HG03060 (cell line): ENCODE results near the gene SLC49A3.
"Not testable (repeated sequence)": the region's sequence is repeated elsewhere in the genome, so short reads cannot be mapped to it uniquely, and the experiment has no call there.

ENCODE experiments used
- ATAC-seq: cut with Tn5 transposase; IDR thresholded peaks from one replicate; pipeline ENCODE4 v1.9.1; 2021; ENCODE audit warnings: low read depth, moderate number of reproducible peaks; ENCODE audit not compliant: unreplicated experiment

SLC49A3 gene

DNA sequence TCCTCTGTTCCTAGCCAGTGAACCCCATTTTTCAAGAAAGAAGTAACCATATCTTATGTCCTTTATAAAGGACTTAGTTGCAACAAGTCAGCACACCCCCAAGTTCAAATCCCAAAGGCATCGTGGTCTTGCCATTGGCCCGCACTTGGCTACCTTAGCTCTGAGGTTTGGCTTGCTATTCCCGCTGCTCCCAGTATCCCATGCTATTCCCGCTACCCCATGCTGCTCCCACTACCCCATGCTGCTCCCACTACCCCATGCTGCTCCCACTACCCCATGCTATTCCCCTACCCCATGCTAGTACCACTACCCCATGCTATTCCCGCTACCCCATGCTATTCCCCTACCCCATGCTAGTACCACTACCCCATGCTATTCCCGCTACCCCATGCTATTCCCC lies 20.7 kb downstream of the SLC49A3 start:
- ATAC-seq: not testable (repeated sequence)

- no peak for ATAC-seq
These were observed 21.4 kb downstream of the SLC49A3 start for GRCh38 chr4:667545-667925.

DNA sequence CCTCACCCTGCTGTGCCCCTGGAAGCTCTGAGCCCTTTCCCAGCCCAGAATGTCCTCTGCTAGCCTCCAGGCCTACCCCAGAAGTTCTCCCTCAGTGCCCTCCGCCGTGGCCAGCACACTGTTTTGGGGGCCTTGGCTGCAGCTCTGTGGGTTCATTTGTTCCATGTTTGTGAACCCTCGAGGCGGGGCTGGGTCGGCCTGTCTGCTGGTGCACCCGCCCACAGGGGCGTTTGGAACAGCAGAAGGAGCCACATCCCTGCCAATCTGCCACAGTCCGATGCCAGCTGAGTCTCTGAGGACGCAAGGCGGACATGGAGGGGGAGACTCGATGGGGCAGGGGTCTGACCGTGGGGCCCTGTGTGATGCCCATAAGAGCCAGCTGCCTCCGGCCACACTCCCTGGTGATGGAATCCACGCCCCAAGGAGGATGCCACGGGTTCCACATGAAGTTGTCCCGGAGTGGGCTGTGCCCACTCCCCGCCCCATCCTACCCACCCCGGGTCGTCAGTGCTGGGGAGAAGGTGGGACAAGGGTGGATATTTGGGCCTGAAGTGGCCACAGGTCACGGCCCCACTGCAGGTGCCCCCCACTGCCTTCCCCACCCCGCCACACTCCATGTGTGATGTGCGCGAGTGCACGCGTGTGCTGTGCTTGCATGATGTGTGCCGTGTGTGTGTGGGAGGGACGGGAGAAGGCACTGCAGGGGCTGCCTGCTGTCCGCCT lies 22.0 kb downstream of the SLC49A3 start:
- ATAC-seq: no peak

GRCh38 chr4:666436-666810 lies 22.5 kb downstream of the SLC49A3 start:
- no peak for ATAC-seq

- no peak for ATAC-seq
These were observed 23.1 kb downstream of the SLC49A3 start for GRCh38 chr4:665751-666435.

GRCh38 chr4:665381-665750 lies 23.6 kb downstream of the SLC49A3 start:
- no peak for ATAC-seq

GRCh38 chr4:664713-665231 lies 24.2 kb downstream of the SLC49A3 start:
- ATAC-seq: no peak

- no peak for ATAC-seq
These were observed 25.2 kb downstream of the SLC49A3 start for GRCh38 chr4:663438-664428.

GRCh38 chr4:663046-663437 lies 25.9 kb downstream of the SLC49A3 start:
- no peak for ATAC-seq

GRCh38 chr4:661881-662761 lies 26.8 kb downstream of the SLC49A3 start:
- ATAC-seq: no peak

- no peak for ATAC-seq
These were observed 27.7 kb downstream of the SLC49A3 start for GRCh38 chr4:661231-661630.

- no peak for ATAC-seq
These were observed 28.6 kb downstream of the SLC49A3 start for GRCh38 chr4:660401-660800.

- ATAC-seq: no peak
These were observed 29.1 kb downstream of the SLC49A3 start for GRCh38 chr4:659851-660250.

- ATAC-seq: no peak
These were observed 30.0 kb downstream of the SLC49A3 start for GRCh38 chr4:658681-659667.

DNA sequence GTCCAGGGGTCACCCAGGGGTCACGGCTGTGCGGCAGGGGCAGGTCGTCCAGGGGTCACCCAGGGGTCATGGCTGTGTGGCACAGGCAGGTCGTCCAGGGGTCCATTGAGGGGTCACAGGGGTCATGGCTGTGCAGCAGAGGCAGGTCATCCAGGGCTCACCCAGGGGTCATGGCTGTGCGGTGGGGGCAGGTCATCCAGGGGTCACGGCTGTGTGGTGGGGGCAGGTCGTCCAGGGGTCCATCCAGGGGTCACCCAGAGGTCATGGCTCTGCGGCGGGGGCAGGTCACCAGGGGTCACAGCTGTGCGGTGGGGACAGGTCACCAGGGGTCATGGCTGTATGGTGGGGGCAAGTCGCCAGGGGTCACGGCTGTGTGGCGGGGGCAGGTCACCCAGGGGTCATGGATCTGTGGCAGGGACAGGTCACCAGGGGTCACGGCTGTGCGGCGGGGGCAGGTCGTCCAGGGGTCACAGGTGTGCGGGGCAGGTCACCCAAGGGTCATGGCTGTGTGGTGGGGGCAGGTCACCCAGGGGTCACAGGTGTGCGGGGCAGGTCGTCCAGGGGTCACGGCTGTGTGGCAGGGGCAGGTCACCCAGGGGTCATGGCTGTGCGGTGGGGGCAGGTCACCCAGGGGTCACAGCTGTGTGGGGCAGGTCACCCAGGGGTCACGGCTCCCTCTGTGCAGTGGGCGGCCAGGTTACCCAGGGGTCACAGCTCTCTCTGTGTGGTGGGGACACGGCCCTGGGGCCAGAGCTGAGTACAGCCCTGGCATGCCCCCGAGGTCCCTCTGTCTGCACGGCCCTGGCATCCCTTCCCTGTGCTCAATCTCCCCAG lies 30.9 kb downstream of the SLC49A3 start:
- ATAC-seq: no peak

DNA sequence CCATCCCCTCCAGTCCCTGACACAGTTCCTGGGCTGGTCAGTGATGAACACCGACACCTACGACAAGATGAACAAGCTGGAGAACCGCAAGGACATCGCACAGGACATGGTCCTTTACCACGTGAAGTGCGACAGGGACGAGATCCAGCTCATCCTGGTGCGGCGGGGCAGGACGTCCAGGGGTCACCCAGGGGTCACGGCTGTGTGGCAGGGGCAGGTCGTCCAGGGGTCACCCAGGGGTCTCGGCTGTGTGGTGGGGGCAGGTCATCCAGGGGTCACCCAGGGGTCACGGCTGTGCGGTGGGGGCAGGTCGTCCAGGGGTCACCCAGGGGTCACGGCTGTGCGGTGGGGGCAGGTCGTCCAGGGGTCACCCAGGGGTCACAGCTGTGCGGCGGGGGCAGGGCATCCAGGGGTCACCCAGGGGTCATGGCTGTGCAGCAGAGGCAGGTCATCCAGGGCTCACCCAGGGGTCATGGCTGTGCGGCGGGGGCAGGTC lies 31.6 kb downstream of the SLC49A3 start:
- no peak for ATAC-seq

DNA sequence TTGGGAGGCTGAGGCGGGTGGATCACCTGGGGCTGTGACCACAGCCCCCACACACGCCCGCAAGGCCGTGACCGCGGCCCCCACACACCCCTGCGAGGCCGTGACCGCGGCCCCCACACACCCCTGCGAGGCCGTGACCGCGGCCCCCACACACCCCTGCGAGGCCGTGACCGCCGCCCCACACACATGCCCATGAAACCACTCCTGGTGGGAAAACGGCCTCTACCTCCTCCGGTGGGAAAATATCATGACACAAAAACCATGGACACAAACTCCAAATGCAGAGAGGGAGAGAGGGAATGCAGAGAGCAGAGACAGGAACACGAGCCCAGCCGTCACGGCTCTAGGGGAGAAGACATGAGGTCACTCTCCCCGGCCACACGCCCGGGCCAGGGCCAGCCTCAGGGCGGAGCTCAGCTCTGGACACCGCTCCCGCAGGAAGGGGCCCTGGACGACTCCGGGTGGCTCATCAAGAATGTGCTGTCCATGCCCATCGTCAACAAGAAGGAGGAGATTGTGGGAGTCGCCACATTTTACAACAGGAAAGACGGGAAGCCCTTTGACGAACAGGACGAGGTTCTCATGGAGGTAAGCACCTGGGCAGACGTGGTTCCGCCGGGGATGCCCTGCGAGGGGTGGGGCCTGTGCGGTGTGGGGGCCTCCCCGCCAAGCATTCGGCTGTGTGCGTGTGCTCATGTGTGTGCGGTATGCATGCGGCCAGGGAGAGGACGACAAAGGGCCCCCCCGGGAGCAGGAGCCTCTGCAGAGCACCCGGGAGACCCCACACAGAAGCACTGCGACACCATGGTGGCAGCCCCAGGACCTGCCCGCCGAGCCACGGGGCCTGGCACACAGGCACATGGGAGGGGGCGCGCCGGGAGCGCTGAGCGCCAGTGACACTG lies 32.3 kb downstream of the SLC49A3 start:
- no peak for ATAC-seq
